PFSK-1 (cell line): ENCODE measurements around the gene ZNF429.

ENCODE experiments used
- FOXP2 ChIP-seq: optimal IDR thresholded peaks from 2 replicates; pipeline ENCODE3; 2011; ENCODE audit warnings: borderline replicate concordance, control low read depth, inconsistent platforms; ENCODE audit not compliant: insufficient read depth; ENCODE audit errors: extremely low read length, extremely low read depth
- POLR2AphosphoS5 ChIP-seq: IDR thresholded peaks from 2 replicates; pipeline ENCODE4 v1.6.1; 2012; ENCODE audit warnings: low read depth, mild to moderate bottlenecking, control low read depth, low read length, moderate library complexity
- SIN3A ChIP-seq: IDR thresholded peaks from 2 replicates; pipeline ENCODE4 v1.6.1; 2012; ENCODE audit warnings: mild to moderate bottlenecking, low read length, moderate library complexity, borderline replicate concordance; ENCODE audit not compliant: insufficient read depth
- TAF1 ChIP-seq: IDR thresholded peaks from 2 replicates; pipeline ENCODE4 v1.6.1; 2012; ENCODE audit warnings: low read length, control low read depth, borderline replicate concordance; ENCODE audit not compliant: insufficient read depth
- TF ChIP-seq, protein P1 (sequence below), 2 experiments: IDR thresholded peaks; 2 replicates each; pipeline versions ENCODE4 v1.6.1 to v1.8.0; 2011 to 2012; ENCODE audit warnings: low read depth in 2 of 2, low read length in 2 of 2, control low read depth in 1 of 2, inconsistent platforms in 1 of 2, mild to moderate bottlenecking in 1 of 2, moderate library complexity in 1 of 2; ENCODE audit not compliant: insufficient read depth in 1 of 2

Gene ZNF429

DNA sequence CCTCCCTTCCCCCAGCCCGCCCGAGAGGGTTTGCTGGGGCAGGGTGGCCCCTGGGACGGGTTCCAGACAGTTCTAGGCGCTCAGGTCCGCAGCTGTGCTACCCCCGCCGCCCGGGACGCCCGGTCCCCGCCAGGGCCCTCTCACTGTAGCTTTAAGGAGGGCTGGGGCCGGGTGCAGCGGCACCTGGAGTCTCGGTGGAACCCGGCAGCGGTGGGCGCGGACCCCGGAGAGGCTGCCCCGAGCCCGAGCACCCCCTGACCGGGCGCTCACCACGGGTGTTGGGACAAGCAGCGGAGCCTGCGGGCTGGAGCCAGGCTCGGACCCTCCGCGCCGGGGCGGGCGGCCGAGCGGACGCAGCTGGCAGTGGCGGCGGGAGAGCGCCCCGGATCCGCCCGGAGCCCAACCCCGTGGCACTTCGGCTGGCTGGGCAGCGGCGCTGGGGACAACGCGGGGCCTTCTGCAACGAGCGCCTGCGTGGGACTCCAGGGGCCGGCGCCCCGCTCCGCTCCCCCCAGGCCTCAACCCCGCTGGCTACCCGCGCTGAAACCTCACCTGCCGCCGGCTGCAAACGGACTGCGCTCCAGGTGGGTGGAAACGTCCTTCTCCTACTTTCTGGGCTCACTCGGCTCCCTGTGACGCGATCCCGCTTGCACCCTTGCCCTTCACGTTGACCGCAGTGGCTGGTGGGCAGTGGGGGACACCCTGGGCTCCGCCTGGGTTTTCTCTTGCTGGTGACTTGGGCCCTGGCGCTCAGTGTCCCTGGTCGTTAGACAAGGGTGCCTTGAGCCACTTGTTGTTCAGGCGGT, 81.1 kb downstream of the ZNF429 start:
- TF ChIP-seq, protein P1, sequence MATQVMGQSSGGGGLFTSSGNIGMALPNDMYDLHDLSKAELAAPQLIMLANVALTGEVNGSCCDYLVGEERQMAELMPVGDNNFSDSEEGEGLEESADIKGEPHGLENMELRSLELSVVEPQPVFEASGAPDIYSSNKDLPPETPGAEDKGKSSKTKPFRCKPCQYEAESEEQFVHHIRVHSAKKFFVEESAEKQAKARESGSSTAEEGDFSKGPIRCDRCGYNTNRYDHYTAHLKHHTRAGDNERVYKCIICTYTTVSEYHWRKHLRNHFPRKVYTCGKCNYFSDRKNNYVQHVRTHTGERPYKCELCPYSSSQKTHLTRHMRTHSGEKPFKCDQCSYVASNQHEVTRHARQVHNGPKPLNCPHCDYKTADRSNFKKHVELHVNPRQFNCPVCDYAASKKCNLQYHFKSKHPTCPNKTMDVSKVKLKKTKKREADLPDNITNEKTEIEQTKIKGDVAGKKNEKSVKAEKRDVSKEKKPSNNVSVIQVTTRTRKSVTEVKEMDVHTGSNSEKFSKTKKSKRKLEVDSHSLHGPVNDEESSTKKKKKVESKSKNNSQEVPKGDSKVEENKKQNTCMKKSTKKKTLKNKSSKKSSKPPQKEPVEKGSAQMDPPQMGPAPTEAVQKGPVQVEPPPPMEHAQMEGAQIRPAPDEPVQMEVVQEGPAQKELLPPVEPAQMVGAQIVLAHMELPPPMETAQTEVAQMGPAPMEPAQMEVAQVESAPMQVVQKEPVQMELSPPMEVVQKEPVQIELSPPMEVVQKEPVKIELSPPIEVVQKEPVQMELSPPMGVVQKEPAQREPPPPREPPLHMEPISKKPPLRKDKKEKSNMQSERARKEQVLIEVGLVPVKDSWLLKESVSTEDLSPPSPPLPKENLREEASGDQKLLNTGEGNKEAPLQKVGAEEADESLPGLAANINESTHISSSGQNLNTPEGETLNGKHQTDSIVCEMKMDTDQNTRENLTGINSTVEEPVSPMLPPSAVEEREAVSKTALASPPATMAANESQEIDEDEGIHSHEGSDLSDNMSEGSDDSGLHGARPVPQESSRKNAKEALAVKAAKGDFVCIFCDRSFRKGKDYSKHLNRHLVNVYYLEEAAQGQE (IDR thresholded peaks at IDR 0.05; ENCODE audit: insufficient read depth in 1 of 2, low read depth in 2 of 2, low read length in 2 of 2), result no peak
- TF ChIP-seq POLR2AphosphoS5, result no peak
- no peak for TF ChIP-seq SIN3A
- TF ChIP-seq TAF1, result no peak
- no peak for TF ChIP-seq FOXP2

DNA sequence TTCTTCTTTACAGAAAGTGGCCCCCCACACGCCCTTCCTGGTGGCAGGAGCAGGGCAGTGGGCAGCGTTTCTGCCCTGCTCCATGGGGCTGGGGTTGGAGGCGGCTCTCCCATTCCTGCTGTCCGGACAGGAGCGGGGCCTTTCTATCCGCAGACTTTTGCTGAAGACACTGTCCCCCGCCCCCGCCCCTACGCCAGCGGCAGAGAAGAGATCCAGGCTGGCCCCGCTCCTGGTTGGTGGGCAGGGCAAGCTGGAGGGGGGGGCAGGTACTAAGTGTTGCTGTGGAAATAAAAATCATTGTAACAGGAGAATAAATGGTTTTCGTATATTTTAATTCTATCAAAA, 81.7 kb downstream of the ZNF429 start:
- no peak for TF ChIP-seq POLR2AphosphoS5
- TF ChIP-seq, protein P1 (IDR thresholded peaks at IDR 0.05; ENCODE audit: insufficient read depth in 1 of 2, low read depth in 2 of 2, low read length in 2 of 2), result no peak
- TF ChIP-seq SIN3A, result no peak
- TF ChIP-seq TAF1, result no peak
- no peak for TF ChIP-seq FOXP2

DNA sequence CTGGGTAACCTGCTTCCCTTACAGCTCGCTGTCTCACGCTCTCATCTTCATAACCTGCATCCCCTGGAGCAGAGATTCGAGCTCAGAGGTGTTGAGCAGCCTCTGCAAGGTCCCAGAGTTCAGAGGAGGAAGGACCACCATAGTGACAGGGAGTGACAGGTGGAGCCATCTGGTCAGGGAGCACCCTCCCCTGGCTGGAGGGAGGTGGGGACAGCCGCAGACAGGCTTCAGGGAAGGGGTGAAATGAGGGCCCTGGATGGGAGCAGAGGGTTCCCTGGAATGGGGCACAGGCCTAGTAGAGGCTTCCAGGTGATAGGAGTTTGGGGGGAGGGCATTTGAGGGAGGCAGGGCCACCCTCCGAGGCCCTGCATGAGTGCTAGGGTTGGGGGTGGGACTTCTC, 82.1 kb downstream of the ZNF429 start:
- TF ChIP-seq SIN3A (no peak), FOXP2 (no peak), TAF1 (no peak), POLR2AphosphoS5 (no peak)
- TF ChIP-seq, protein P1 (IDR thresholded peaks at IDR 0.05; ENCODE audit: insufficient read depth in 1 of 2, low read depth in 2 of 2, low read length in 2 of 2), result no peak

DNA sequence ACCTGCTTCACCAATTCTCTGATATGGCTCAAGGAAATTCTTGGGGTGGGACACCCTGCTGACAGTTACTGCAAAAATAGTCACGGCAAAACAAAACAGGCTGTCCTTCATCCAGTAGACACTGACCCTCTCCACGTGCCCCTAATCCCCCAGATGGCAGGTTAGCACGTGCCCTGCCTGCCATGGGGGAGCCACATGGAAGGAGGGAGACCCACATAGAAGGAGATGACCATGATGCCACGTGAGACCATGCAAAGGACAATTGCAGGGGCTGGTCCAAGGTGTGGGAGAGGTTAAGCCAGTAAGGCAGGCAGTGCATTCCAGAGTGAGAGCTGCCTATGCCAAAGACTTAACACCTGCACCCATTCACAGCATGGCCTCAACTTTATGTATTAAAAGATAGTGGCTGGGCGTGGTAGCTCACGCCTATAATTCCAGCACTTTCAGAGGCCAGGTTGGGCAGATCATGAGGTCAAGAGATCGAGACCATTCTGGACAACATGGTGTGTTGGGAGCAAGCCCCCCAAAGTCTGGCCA, 82.7 kb downstream of the ZNF429 start:
- no peak for TF ChIP-seq FOXP2
- TF ChIP-seq POLR2AphosphoS5, result no peak
- TF ChIP-seq, protein P1 (IDR thresholded peaks at IDR 0.05; ENCODE audit: insufficient read depth in 1 of 2, low read depth in 2 of 2, low read length in 2 of 2), result no peak
- no peak for TF ChIP-seq SIN3A
- TF ChIP-seq TAF1, result no peak
